Measurements from ENCODE around the gene ASAH2.
"Not testable (repeated sequence)": the region's sequence is repeated elsewhere in the genome, so short reads cannot be mapped to it uniquely, and the experiment has no call there.

ASAH2 gene

DNA sequence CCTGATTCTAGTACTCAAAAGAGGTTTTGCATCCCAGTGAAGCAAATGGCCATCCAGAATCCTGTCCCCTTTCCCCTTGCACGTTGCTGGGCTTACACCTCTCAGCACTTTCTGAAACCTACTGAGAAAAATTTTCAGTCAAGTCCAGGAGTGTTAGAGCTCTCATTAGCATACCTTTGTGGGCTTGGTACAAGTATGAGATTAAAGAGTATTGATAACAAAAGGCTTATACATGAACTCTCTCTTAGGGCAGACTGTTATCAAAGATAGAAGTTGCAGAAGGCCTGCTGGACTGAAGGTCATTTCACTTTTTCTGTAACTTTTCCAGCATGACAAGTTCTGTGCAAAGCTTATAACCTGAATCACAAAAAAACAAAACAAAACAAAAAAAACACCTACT, at the start of gene ASAH2:
Gene ASAH2 (minus strand): TSS at position 123 of the 400 bp plus-strand sequence. CDS start 2,906 bp downstream, outside the sequence.
- DNase-seq: no peak

DNA sequence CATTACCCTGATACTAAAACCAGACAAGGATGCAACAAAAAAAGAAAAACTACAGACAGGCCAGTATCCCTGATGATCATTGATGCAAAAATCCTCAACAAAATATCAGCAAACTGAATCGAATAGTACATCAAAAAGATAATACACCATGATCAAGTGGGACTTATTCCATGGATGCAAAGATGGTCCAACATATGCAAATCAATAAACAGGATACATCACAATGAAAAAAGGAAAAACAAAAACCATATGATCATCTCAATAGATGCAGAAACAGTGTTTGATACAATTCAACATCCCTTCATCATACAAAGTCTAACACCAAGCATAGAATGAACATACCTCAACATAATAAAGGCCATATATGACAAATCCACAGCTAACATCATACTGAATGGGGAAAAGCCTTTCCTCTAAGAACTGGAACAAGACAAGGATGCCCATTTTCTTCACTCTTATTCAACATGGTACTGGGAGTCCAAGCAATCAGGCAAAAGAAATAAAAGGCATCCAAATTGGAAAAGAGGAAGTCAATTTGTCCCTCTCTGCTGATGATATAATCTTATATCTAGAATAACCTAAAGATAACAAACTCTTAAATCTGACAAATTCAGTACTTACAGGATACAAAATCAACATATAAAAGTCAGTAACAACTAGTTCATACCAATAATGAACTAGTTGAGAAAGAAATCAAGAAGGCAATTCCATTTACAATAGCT, 48.8 kb upstream of the ASAH2 start:
- DNase-seq: no peak

DNA sequence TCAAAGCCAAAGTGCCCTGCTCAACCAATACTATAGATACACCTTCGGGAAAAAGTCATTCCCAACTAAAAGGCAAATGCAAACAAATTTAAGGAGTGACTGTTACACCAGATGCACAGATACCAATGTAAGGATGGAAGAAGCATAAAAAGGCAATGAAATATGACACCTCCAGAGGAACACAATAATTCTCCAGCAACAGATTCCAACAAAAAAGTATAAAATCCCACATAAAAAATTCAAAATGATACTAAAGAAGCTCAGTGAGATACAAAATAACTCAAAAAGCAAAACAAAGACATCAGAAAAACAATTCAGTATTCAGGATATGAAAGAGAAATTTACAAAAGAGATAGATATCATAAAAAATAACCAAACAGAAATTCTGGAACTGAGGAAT, 44.1 kb upstream of the ASAH2 start:
- no peak for DNase-seq

GRCh38 chr10:50294582-50294981, 43.3 kb upstream of the ASAH2 start:
- no peak for DNase-seq

GRCh38 chr10:50293513-50294313, 42.4 kb upstream of the ASAH2 start:
- DNase-seq: no peak

GRCh38 chr10:50291261-50291850, 40.0 kb upstream of the ASAH2 start:
- no peak for DNase-seq

GRCh38 chr10:50289196-50289595, 37.9 kb upstream of the ASAH2 start:
- DNase-seq: no peak

DNA sequence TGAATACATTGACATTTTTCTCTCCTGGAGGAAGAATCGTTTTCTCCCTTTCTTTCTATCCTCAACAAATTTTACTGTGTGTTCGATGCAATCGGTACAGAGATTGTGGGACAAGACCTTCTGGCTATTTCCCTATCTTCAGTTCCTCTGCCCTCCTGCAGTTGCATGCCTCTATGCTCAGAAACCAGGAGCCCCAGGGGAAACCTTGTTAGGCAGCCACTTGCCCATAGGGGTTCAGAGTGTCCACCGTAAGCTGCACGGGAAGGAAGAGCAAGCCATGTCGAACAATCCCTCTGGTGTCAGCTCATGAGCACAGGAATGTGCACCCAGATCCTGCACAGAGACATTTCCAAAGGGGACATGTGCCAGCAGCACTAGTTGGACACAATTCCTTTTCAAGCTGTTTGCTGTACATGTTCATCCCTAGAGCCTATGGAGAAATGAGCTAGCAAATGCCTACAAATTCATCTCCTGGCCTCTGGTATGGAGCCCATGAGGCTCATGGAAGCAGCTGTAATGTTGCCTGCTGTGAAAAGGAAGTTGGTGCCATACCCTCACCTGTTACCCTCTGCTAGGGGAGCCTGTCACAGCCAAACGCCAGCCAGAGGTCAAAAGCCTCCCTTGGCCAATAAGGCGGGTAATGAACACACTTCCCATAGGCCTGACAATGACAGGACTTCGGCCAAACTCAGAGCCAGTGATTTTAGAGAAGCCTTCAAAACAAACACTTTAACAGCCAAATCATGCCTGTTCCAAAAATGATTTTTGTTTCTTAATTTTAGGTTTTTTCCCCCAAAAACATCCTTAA, 35.9 kb upstream of the ASAH2 start:
- no peak for DNase-seq

DNA sequence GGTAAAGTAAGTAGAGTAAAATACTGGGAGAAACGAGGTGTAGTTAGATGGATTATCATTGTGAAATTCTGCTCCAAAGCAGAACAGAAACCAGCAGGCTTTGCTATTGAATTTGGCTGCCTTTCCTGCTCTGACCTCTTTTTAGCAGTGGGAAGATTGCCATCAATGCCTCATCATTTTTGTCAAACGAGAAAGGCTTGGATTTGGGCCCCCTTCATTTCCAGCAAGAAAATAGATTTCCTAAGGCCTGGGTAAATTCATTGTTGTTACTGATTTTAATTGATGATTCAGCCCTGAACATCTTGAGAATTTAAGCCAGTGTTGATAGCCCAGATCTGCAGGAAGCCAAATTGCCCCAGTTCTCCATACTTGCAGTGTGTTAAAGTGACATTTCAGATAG, 35.2 kb upstream of the ASAH2 start:
- no peak for DNase-seq

DNA sequence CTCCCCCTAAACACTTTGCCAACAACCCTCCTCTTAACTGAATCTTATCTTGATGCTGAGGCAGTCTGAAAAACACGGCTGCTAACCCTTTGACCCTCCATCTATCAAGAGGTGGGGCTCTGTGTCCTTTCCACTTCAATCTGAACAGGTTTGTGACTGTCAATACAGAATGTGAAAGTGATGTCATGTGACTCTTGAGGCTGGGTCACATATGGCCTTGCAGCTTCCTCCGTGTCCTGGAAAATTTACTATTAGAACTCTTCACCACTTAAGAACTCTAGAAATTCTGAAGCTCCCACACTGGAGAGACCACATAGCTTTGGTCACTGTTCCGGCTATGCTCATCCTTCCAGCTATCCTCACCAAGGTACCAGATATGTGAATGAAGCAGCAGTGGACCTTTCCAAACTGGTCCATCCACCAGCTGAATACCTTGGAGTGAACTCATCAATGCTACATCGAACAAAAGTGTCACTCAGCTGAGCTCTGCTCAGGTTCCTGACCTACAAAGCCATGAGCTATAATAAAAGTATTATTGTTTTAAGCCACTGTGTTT, 30.7 kb upstream of the ASAH2 start:
- DNase-seq: no peak

- DNase-seq: no peak
Observed at GRCh38 chr10:50281210-50281966, 30.1 kb upstream of the ASAH2 start.

DNA sequence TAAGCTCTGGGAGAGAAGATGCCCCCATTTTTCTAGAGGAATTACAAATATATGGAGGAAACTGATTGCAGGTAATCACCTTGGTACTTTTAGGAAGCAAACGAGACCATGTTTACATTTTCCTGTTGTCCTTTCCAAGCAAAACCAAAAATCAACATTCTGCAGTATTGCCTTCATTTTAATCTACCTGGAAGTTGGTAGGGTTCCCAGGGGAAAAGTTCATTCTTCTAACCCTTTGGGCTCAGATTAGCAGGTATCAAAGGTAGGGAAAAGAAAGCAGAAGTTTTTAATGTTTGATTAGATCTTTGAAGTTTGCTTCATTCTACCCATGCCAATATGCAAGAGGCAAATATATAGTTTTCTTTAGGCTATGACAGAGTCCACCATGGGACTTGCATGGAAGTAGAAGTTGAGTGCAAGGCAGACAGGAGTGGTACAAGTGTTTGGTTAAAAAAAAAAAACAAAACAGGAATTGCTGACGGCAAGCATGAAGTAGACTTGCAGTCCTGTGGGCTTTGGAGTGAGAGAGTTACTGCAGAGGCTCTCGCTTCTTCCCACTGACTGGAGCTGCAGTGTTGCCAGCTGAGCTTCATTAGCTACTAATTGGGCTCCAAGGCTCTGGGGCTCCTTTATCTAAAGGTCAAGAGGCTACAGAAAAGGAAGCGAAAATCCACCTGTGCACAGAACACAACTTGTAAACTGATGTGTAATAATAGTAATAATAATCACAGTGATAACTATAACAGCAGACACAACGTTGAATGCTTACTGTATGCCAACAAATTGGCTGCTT, 28.9 kb upstream of the ASAH2 start:
- no peak for DNase-seq

GRCh38 chr10:50279489-50279888, 28.2 kb upstream of the ASAH2 start:
- no peak for DNase-seq

DNA sequence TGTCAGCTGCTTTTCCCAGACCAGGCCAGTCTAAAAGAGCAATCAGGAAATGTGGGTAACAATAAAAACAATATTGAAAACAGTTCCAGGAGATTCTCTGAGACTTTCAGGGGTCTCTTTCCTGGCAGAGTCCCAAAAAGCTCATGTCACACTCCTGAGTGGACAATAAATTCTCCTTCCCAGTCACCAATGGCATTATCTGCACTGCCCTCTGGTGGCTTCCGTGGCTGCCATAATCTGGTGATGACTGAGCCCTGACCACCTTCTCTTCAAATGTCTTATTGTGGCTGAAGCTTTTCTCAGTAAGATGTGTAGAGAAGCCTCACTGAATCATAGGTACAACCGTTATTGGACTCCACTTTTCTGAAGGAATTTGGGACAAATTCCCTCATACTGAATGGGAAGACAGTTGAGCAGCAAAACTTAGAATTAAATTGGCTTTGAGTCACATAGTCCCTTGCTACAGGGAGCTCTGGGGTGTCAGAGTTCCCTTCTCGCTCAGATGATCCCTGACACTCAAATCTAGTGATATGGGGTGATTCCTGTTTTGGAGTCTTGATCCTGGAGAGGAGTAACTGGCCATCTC, 24.4 kb upstream of the ASAH2 start:
- no peak for DNase-seq

- DNase-seq: no peak
Observed at GRCh38 chr10:50272531-50272930, 21.2 kb upstream of the ASAH2 start.

DNA sequence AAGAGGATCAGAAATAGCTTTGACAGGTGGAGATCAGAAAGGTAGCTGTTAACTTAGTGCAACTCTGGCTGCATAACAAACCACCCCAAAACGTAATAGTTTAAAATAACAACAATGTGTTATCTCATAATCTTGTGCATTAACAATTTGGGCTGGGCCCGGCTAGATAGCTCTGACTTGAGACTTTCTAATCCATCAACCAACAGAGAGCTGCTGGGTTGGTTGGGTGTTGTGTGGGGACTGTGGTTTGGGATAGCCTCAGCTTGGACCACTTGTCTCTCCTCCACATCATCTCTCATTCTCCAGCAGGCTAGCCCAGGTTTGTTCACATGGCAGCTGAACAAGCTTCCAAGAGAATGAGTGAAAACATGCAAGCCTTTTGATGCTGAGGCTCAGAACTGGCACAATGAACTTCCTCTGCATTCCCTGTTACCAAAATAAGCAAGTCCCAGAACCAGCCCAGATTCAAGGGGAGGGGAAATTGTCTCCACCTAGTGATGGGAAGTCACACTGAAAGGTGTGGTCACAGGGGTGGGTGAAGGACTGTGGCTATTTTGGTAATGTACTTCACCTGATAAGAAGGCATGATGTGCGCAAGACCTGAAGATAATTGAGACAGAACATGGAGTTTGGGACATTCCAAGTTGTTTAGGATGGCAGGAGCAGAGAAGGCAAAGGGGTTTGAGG, 20.4 kb upstream of the ASAH2 start:
- DNase-seq: no peak

- not testable (repeated sequence) for DNase-seq
Observed at GRCh38 chr10:50267877-50268276, 16.6 kb upstream of the ASAH2 start.

DNA sequence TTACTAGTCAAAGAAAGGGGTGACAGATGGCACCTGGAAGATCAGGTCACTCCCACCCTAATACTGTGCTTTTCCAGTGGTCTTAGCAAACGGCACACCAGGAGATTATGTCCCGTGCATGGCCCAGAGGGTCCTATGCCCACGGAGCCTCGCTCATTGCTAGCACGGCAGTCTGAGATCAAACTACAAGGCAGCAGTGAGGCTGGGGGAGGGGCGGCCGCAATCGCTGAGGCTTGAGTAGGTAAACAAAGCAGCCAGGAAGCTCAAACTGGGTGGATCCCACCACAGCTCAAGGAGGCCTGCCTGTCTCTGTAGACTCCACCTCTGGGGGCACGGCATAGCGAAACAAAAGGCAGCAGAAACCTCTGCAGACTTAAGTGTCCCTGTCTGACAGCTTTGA, 11.3 kb upstream of the ASAH2 start:
- not testable (repeated sequence) for DNase-seq

DNA sequence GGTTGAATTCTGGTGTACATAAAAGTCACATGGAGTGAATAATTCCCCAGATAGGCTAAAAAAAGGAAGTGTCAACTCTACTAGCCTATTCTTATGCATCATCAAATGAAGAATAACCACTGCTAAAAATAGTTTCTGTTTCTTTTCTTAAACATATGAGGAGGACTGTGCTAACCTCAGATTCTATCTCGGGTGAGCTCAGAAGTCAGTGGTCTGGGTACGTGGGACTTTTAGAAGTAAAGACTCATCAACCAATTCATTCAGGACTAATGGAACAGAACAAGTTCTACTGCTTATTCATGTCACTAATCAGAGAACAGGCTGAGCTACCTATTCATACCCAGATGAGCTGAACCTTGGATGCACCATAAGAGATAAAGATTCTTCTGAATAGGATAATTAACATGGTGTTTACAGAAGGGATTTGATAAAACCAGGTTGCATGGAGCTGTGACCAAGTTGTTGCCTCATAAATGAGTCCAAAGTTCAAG, 9.5 kb upstream of the ASAH2 start:
- no peak for DNase-seq

- no peak for DNase-seq
Observed at GRCh38 chr10:50254479-50254878, 3.2 kb upstream of the ASAH2 start.
